Liver (tissue), 9 donors: Measurements from ENCODE around the gene ELK4. TPM values are rescaled to one million over a fixed set of nuclear protein-coding genes. Genes with fewer than 3 reads are reported as not detected.

ENCODE experiments used
- DNase-seq: peaks from one replicate; pipeline ENCODE4 v3.0.0-alpha.2; 2017; ENCODE audit warnings: low spot score
- H3K27ac ChIP-seq, 2 donors: one replicate each; pipeline ENCODE4 v1.7.0; 2013; ENCODE audit warnings: inconsistent platforms in 2 of 2, low read length in 2 of 2, control low read depth in 1 of 2, low read depth in 1 of 2, mild to moderate bottlenecking in 1 of 2
- H3K27me3 ChIP-seq, 4 donors: one replicate each; pipeline versions ENCODE4 v1.6.1 to v1.7.0; 2013; ENCODE audit warnings: low read length in 3 of 4, inconsistent platforms in 1 of 4, mild to moderate bottlenecking in 1 of 4, moderate library complexity in 1 of 4; ENCODE audit not compliant: control insufficient read depth in 4 of 4, insufficient read depth in 4 of 4
- H3K36me3 ChIP-seq, 4 donors: one replicate each; pipeline versions ENCODE4 v1.6.1 to v1.7.0; 2013; ENCODE audit warnings: low read length in 3 of 4, mild to moderate bottlenecking in 3 of 4, low read depth in 1 of 4, moderate library complexity in 1 of 4; ENCODE audit not compliant: control insufficient read depth in 4 of 4, insufficient read depth in 3 of 4
- H3K4me1 ChIP-seq, 4 donors: one replicate each; pipeline versions ENCODE4 v1.6.1 to v1.7.0; 2013; ENCODE audit warnings: low read length in 3 of 4, mild to moderate bottlenecking in 3 of 4, moderate library complexity in 1 of 4; ENCODE audit not compliant: control insufficient read depth in 4 of 4, insufficient read depth in 4 of 4
- H3K4me3 ChIP-seq, 3 donors: one replicate each; pipeline versions ENCODE4 v1.6.1 to v1.7.0; 2013; ENCODE audit warnings: low read length in 3 of 3, control low read depth in 1 of 3, low read depth in 1 of 3, mild to moderate bottlenecking in 1 of 3
- H3K9ac ChIP-seq, 2 donors: one replicate each; pipeline ENCODE4 v1.7.0; 2013; ENCODE audit warnings: low read length in 2 of 2, mild to moderate bottlenecking in 2 of 2, moderate library complexity in 2 of 2, control low read depth in 1 of 2, low read depth in 1 of 2
- H3K9me3 ChIP-seq, 4 donors: one replicate each; pipeline versions ENCODE4 v1.6.1 to v1.7.0; 2013; ENCODE audit warnings: low read length in 3 of 4; ENCODE audit not compliant: control insufficient read depth in 4 of 4
- CTCF ChIP-seq: fragments of 150-350 bp; IDR thresholded peaks from 2 replicates; pipeline ENCODE4 v1.5.1; 2017; ENCODE audit warnings: improper control_type of control experiment, low read depth, low read length; ENCODE audit not compliant: missing input control
- GABPA ChIP-seq, 2 donors: IDR thresholded peaks in 1 of 2; conservative IDR thresholded peaks in 1 of 2; 2 replicates each; pipeline ENCODE4 v1.6.1; 2016; ENCODE audit warnings: antibody characterized with exemption in 2 of 2, mild to moderate bottlenecking in 1 of 2, moderate library complexity in 1 of 2
- HNF4G ChIP-seq: IDR thresholded peaks from 2 replicates; pipeline ENCODE4 v1.6.1; 2016; ENCODE audit warnings: antibody characterized with exemption
- RAD21 ChIP-seq, 2 donors: IDR thresholded peaks; 2 replicates each; pipeline ENCODE4 v1.6.1; 2016; ENCODE audit warnings: antibody characterized with exemption in 2 of 2, mild to moderate bottlenecking in 2 of 2
- SP1 ChIP-seq: IDR thresholded peaks from 2 replicates; pipeline ENCODE4 v1.6.1; 2018; ENCODE audit warnings: antibody characterized with exemption, mild to moderate bottlenecking
- TAF1 ChIP-seq: conservative IDR thresholded peaks from 2 replicates; pipeline ENCODE4 v1.6.1; 2016; ENCODE audit warnings: antibody characterized with exemption, mild to moderate bottlenecking
- ZBTB33 ChIP-seq: IDR thresholded peaks from 2 replicates; pipeline ENCODE4 v1.6.1; 2016; ENCODE audit warnings: antibody characterized with exemption
- WGBS: extraction: QIAGEN DNeasy Blood & Tissue Kit; methylation state at CpG from one replicate; pipeline ENCODE4 v1.1.7; 2013; 5-methylcytosine and 5-hydroxymethylcytosine counted together
- polyA plus RNA-seq, 2 donors: library from polyadenylated mRNA; stranded (reverse) in 1 of 2; unstranded in 1 of 2; fragments of 200-250 nt in 1 of 2; fragments of >200 nt in 1 of 2; fragmentation: Nextera tagmentation in 1 of 2; extraction: Ambion mirVana in 1 of 2; gene quantifications; one replicate each; pipeline versions ENCODE4 v1.2.1 to v1.2.3, GENCODE V29; 2013 to 2015
- total RNA-seq, 2 donors: library from RNA; depleted of rRNA; stranded (reverse); fragments of >200 nt; gene quantifications; one replicate each; pipeline ENCODE4 v1.2.3, GENCODE V29; 2014
- TF ChIP-seq, protein P1 (sequence below): IDR thresholded peaks from 2 replicates; pipeline ENCODE4 v1.6.1; 2016; ENCODE audit warnings: antibody characterized with exemption
- TF ChIP-seq, protein P2 (sequence below): IDR thresholded peaks from 2 replicates; pipeline ENCODE4 v1.6.1; 2016; ENCODE audit warnings: antibody characterized with exemption, mild to moderate bottlenecking
- TF ChIP-seq, protein P3 (sequence below): IDR thresholded peaks from 2 replicates; pipeline ENCODE4 v1.6.1; 2016; ENCODE audit warnings: antibody characterized with exemption
- donor health status: healthy.
- donor health status: healthy.
- donor health status: healthy.
- donor health status: healthy.
- donor health status: healthy.

Gene ELK4
- total and polyA plus RNA-seq, 4 donors: 3.5 to 20.2 (median 6.9) TPM

- Histone ChIP-seq H3K27ac (no peak overlapping the region), H3K9me3 (no peaks in the 10 kb centered on the region), H3K27me3 (no peaks in the 10 kb centered on the region), H3K9ac (no peak overlapping the region), H3K36me3 (peaks cover 0 to 6% (median 2%) of the 10 kb centered on the region in 4 donors), H3K4me1 (peaks cover 0 to 3% (median under 1%) of the 10 kb centered on the region in 4 donors), H3K4me3 (no peak overlapping the region)
- 94% methylated on average over 1 of the region's 1 CpG for WGBS
- DNase-seq: no peak
- TF ChIP-seq CTCF (no peak), HNF4G (no peak), GABPA (IDR thresholded peaks at IDR 0.05 in 1 of 2, conservative IDR thresholded peaks at IDR 0.05 in 1 of 2) (no peak), TAF1 (no peak), SP1 (no peak)
- TF ChIP-seq, protein P1, sequence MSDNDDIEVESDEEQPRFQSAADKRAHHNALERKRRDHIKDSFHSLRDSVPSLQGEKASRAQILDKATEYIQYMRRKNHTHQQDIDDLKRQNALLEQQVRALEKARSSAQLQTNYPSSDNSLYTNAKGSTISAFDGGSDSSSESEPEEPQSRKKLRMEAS: no peak
- TF ChIP-seq, protein P2, sequence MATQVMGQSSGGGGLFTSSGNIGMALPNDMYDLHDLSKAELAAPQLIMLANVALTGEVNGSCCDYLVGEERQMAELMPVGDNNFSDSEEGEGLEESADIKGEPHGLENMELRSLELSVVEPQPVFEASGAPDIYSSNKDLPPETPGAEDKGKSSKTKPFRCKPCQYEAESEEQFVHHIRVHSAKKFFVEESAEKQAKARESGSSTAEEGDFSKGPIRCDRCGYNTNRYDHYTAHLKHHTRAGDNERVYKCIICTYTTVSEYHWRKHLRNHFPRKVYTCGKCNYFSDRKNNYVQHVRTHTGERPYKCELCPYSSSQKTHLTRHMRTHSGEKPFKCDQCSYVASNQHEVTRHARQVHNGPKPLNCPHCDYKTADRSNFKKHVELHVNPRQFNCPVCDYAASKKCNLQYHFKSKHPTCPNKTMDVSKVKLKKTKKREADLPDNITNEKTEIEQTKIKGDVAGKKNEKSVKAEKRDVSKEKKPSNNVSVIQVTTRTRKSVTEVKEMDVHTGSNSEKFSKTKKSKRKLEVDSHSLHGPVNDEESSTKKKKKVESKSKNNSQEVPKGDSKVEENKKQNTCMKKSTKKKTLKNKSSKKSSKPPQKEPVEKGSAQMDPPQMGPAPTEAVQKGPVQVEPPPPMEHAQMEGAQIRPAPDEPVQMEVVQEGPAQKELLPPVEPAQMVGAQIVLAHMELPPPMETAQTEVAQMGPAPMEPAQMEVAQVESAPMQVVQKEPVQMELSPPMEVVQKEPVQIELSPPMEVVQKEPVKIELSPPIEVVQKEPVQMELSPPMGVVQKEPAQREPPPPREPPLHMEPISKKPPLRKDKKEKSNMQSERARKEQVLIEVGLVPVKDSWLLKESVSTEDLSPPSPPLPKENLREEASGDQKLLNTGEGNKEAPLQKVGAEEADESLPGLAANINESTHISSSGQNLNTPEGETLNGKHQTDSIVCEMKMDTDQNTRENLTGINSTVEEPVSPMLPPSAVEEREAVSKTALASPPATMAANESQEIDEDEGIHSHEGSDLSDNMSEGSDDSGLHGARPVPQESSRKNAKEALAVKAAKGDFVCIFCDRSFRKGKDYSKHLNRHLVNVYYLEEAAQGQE: no peak
- TF ChIP-seq, protein P3, sequence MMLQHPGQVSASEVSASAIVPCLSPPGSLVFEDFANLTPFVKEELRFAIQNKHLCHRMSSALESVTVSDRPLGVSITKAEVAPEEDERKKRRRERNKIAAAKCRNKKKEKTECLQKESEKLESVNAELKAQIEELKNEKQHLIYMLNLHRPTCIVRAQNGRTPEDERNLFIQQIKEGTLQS: no peak
These were observed 18.4 kb upstream of the ELK4 start for GRCh38 chr1:205650241-205650640.

DNA sequence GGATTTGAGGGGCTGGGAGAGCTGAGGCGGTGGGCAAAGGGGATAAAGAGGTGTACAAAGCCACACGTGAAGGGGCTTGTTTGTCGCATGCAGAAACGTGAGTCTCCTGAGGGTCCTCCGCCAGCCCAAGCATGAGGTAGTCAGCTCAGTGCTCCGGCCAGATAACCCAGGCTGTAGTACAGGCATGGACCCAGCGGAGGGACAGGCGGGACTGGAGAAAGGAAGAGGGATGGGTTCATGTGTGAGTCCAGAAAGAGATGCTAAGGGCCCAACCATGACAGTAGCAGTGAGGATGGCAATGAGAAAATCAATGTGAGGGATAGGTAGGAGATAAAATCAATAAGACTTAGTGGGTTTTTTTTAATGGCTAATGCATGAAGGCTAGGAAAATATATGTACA is 13.7 kb upstream of the ELK4 start:
- Histone ChIP-seq H3K36me3 (peaks cover 0 to 5% (median 1%) of the 10 kb centered on the region in 4 donors), H3K9me3 (no peaks in the 10 kb centered on the region), H3K27ac (no peak overlapping the region), H3K4me3 (no peak overlapping the region), H3K27me3 (no peaks in the 10 kb centered on the region), H3K9ac (no peak overlapping the region), H3K4me1 (peaks cover 6 to 29% (median 20%) of the 10 kb centered on the region in 4 donors)
- WGBS: 91% methylated on average over 8 of the region's 8 CpGs
- TF ChIP-seq RAD21 (IDR thresholded peaks at IDR 0.05): no peak
- TF ChIP-seq ZBTB33: no peak
- DNase-seq: no peak
